HEK293 (cell line): ENCODE results near the gene RNF227.

Experiments used
- EGR2 ChIP-seq: fragments of 450-650 bp; formaldehyde crosslinking; IDR thresholded peaks from 2 replicates; pipeline ENCODE4 v1.5.1; 2016; ENCODE audit warnings: low read depth, missing biosample characterization, missing genetic modification characterization
- GFI1B ChIP-seq: fragments of 450-650 bp; formaldehyde crosslinking; IDR thresholded peaks from 2 replicates; pipeline ENCODE4 v1.5.1; 2016; ENCODE audit warnings: missing biosample characterization, missing genetic modification characterization
- GLIS1 ChIP-seq: fragments of 450-650 bp; formaldehyde crosslinking; IDR thresholded peaks from 2 replicates; pipeline ENCODE4 v1.5.1; 2016; ENCODE audit warnings: missing biosample characterization, missing genetic modification characterization
- HIC1 ChIP-seq: fragments of 450-650 bp; formaldehyde crosslinking; IDR thresholded peaks from 2 replicates; pipeline ENCODE4 v1.5.1; 2016; ENCODE audit warnings: missing biosample characterization, missing genetic modification characterization
- KLF16 ChIP-seq: fragments of 450-650 bp; formaldehyde crosslinking; IDR thresholded peaks from 2 replicates; pipeline ENCODE4 v1.5.1; 2017; ENCODE audit warnings: missing biosample characterization, missing genetic modification characterization
- ZBTB20 ChIP-seq: fragments of 450-650 bp; formaldehyde crosslinking; IDR thresholded peaks from 2 replicates; pipeline ENCODE4 v1.5.1; 2016; ENCODE audit warnings: missing biosample characterization, missing genetic modification characterization
- ZNF133 ChIP-seq: fragments of 450-650 bp; formaldehyde crosslinking; IDR thresholded peaks from 2 replicates; pipeline ENCODE4 v1.5.1; 2016; ENCODE audit warnings: missing biosample characterization, missing genetic modification characterization
- ZNF175 ChIP-seq: fragments of 450-650 bp; formaldehyde crosslinking; IDR thresholded peaks from 2 replicates; pipeline ENCODE4 v1.5.1; 2016; ENCODE audit warnings: missing biosample characterization, missing genetic modification characterization
- ZNF211 ChIP-seq: fragments of 450-650 bp; formaldehyde crosslinking; IDR thresholded peaks from 2 replicates; pipeline ENCODE4 v1.5.1; 2016; ENCODE audit warnings: low read depth, missing biosample characterization, missing genetic modification characterization
- ZNF221 ChIP-seq: fragments of 450-650 bp; formaldehyde crosslinking; IDR thresholded peaks from 2 replicates; pipeline ENCODE4 v1.5.1; 2017; ENCODE audit warnings: missing biosample characterization, missing genetic modification characterization, borderline replicate concordance
- ZNF23 ChIP-seq: fragments of 450-650 bp; formaldehyde crosslinking; IDR thresholded peaks from 2 replicates; pipeline ENCODE4 v1.5.1; 2016; ENCODE audit warnings: missing biosample characterization, missing genetic modification characterization, borderline replicate concordance
- ZNF26 ChIP-seq: fragments of 450-650 bp; formaldehyde crosslinking; IDR thresholded peaks from 2 replicates; pipeline ENCODE4 v1.5.1; 2016; ENCODE audit warnings: missing biosample characterization, missing genetic modification characterization
- ZNF530 ChIP-seq: fragments of 450-650 bp; formaldehyde crosslinking; IDR thresholded peaks from 2 replicates; pipeline ENCODE4 v1.5.1; 2016; ENCODE audit warnings: low read depth, missing biosample characterization, missing genetic modification characterization
- ZNF544 ChIP-seq: fragments of 450-650 bp; formaldehyde crosslinking; IDR thresholded peaks from 2 replicates; pipeline ENCODE4 v1.5.0; 2017; ENCODE audit warnings: missing biosample characterization, missing genetic modification characterization
- ZNF560 ChIP-seq: fragments of 450-650 bp; formaldehyde crosslinking; IDR thresholded peaks from 2 replicates; pipeline ENCODE4 v1.5.1; 2017; ENCODE audit warnings: missing biosample characterization, missing genetic modification characterization, borderline replicate concordance
- ZNF571 ChIP-seq: fragments of 450-650 bp; formaldehyde crosslinking; IDR thresholded peaks from 2 replicates; pipeline ENCODE4 v1.5.0; 2017; ENCODE audit warnings: missing biosample characterization, missing genetic modification characterization
- ZNF585B ChIP-seq: fragments of 450-650 bp; formaldehyde crosslinking; IDR thresholded peaks from 2 replicates; pipeline ENCODE4 v1.5.1; 2016; ENCODE audit warnings: missing biosample characterization, missing genetic modification characterization
- ZSCAN23 ChIP-seq: fragments of 450-650 bp; formaldehyde crosslinking; IDR thresholded peaks from 2 replicates; pipeline ENCODE4 v1.5.1; 2016; ENCODE audit warnings: missing biosample characterization, missing genetic modification characterization
- TF ChIP-seq, protein P1 (sequence below): fragments of 450-650 bp; formaldehyde crosslinking; IDR thresholded peaks from 2 replicates; pipeline ENCODE4 v1.5.1; 2017; ENCODE audit warnings: missing biosample characterization, missing genetic modification characterization
- TF ChIP-seq, protein P2 (sequence below): fragments of 450-650 bp; formaldehyde crosslinking; IDR thresholded peaks from 2 replicates; pipeline ENCODE4 v1.5.1; 2016; ENCODE audit warnings: missing biosample characterization, missing genetic modification characterization
- TF ChIP-seq, protein P3 (sequence below): fragments of 450-650 bp; IDR thresholded peaks from 2 replicates; pipeline ENCODE4 v1.5.1; 2018; ENCODE audit warnings: missing biosample characterization, missing genetic modification characterization
- TF ChIP-seq, protein P4 (sequence below): sonication (generic); formaldehyde crosslinking; IDR thresholded peaks from 2 replicates; pipeline ENCODE4 v1.8.1; 2022; ENCODE audit warnings: mild to moderate bottlenecking, moderate library complexity, missing genetic modification reagents
- TF ChIP-seq, protein P5 (sequence below): fragments of 450-650 bp; formaldehyde crosslinking; IDR thresholded peaks from 2 replicates; pipeline ENCODE4 v1.5.1; 2016; ENCODE audit warnings: missing biosample characterization, missing genetic modification characterization
- TF ChIP-seq, protein P6 (sequence below): fragments of 450-650 bp; formaldehyde crosslinking; IDR thresholded peaks from 2 replicates; pipeline ENCODE4 v1.5.1; 2016; ENCODE audit warnings: missing biosample characterization, missing genetic modification characterization
- TF ChIP-seq, protein P7 (sequence below): fragments of 450-650 bp; formaldehyde crosslinking; IDR thresholded peaks from 2 replicates; pipeline ENCODE4 v1.5.1; 2016; ENCODE audit warnings: missing biosample characterization, missing genetic modification characterization, borderline replicate concordance

RNF227 gene

DNA sequence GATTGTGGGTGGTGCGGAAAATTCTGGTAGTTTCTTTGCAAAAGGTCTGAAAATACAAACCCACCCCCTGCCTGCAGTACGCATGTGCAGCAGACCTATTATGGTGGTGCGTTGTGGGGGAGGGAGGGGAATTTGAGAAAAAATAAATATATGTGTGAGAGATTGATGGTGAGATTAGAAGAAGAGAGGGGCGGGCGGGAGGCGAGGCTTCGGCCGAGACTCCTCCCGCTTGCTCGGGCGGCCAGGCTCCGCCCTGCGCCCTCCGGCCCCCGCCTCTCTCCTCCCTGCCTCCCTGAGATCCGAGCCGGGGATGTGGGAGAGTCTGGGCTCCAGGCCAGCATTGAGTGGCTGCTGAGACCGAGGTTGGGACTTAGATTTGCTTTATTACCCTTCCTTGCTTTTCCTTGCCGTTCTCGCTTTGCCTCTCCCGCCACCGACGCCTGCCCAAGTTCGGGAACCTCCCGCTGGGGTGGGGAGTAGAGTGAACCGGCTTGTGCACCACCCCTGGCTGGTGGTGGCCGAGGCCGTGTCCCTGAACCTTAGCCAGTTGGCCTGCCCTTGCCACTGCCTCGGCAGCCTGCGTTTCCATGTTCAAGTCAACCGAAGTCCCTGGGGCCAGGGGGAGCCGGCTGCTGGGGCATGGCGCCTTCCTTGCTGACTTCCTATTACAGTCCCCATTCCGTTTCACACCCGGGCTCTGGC is 28.5 kb downstream of the RNF227 start (continued):
- TF ChIP-seq, protein P1, sequence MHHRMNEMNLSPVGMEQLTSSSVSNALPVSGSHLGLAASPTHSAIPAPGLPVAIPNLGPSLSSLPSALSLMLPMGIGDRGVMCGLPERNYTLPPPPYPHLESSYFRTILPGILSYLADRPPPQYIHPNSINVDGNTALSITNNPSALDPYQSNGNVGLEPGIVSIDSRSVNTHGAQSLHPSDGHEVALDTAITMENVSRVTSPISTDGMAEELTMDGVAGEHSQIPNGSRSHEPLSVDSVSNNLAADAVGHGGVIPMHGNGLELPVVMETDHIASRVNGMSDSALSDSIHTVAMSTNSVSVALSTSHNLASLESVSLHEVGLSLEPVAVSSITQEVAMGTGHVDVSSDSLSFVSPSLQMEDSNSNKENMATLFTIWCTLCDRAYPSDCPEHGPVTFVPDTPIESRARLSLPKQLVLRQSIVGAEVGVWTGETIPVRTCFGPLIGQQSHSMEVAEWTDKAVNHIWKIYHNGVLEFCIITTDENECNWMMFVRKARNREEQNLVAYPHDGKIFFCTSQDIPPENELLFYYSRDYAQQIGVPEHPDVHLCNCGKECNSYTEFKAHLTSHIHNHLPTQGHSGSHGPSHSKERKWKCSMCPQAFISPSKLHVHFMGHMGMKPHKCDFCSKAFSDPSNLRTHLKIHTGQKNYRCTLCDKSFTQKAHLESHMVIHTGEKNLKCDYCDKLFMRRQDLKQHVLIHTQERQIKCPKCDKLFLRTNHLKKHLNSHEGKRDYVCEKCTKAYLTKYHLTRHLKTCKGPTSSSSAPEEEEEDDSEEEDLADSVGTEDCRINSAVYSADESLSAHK (tag by site-specific recombination) = no peak; the same call in 1 of the 2 replicates
- TF ChIP-seq ZNF585B = no peak
- TF ChIP-seq, protein P2, sequence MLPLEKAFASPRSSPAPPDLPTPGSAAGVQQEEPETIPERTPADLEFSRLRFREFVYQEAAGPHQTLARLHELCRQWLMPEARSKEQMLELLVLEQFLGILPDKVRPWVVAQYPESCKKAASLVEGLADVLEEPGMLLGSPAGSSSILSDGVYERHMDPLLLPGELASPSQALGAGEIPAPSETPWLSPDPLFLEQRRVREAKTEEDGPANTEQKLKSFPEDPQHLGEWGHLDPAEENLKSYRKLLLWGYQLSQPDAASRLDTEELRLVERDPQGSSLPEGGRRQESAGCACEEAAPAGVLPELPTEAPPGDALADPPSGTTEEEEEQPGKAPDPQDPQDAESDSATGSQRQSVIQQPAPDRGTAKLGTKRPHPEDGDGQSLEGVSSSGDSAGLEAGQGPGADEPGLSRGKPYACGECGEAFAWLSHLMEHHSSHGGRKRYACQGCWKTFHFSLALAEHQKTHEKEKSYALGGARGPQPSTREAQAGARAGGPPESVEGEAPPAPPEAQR = no peak
- no peak for TF ChIP-seq ZNF560 (tag by site-specific recombination)
- TF ChIP-seq, protein P3, sequence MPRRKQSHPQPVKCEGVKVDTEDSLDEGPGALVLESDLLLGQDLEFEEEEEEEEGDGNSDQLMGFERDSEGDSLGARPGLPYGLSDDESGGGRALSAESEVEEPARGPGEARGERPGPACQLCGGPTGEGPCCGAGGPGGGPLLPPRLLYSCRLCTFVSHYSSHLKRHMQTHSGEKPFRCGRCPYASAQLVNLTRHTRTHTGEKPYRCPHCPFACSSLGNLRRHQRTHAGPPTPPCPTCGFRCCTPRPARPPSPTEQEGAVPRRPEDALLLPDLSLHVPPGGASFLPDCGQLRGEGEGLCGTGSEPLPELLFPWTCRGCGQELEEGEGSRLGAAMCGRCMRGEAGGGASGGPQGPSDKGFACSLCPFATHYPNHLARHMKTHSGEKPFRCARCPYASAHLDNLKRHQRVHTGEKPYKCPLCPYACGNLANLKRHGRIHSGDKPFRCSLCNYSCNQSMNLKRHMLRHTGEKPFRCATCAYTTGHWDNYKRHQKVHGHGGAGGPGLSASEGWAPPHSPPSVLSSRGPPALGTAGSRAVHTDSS = no peak
- peak; percentile 81; the same call in 1 of the 2 replicates for TF ChIP-seq ZBTB20 (tag by site-specific recombination)
- peak; percentile 56 for TF ChIP-seq HIC1 (tag by site-specific recombination)
- TF ChIP-seq ZNF26 (tag by site-specific recombination) = no peak
- TF ChIP-seq ZNF133 (tag by site-specific recombination) = no peak
- TF ChIP-seq GFI1B = peak; percentile 68; the same call in 1 of the 2 replicates
- no peak for TF ChIP-seq ZNF175
- no peak for TF ChIP-seq ZNF211 (tag by site-specific recombination)
- 0 out of 2 replicates have a peak, but pooled peaks have one; percentile 33 for TF ChIP-seq KLF16 (tag by site-specific recombination)
- TF ChIP-seq, protein P4, sequence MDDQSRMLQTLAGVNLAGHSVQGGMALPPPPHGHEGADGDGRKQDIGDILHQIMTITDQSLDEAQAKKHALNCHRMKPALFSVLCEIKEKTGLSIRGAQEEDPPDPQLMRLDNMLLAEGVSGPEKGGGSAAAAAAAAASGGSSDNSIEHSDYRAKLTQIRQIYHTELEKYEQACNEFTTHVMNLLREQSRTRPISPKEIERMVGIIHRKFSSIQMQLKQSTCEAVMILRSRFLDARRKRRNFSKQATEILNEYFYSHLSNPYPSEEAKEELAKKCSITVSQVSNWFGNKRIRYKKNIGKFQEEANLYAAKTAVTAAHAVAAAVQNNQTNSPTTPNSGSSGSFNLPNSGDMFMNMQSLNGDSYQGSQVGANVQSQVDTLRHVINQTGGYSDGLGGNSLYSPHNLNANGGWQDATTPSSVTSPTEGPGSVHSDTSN (CRISPR knock-in tag) = 0 out of 2 replicates have a peak, but pooled peaks have one; percentile 62
- TF ChIP-seq, protein P5, sequence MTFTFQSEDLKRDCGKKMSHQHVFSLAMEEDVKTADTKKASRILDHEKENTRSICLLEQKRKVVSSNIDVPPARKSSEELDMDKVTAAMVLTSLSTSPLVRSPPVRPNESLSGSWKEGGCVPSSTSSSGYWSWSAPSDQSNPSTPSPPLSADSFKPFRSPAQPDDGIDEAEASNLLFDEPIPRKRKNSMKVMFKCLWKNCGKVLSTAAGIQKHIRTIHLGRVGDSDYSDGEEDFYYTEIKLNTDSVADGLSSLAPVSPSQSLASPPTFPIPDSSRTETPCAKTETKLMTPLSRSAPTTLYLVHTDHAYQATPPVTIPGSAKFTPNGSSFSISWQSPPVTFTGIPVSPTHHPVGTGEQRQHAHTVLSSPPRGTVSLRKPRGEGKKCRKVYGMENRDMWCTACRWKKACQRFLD (tag by site-specific recombination) = no peak
- no peak for TF ChIP-seq ZSCAN23 (tag by site-specific recombination)
- no peak for TF ChIP-seq ZNF544 (tag by site-specific recombination)
- TF ChIP-seq ZNF23 (tag by site-specific recombination) = no peak
- peak; percentile 81 for TF ChIP-seq GLIS1 (tag by site-specific recombination)
- peak; percentile 77 for TF ChIP-seq EGR2 (tag by site-specific recombination)
- TF ChIP-seq ZNF221 (tag by site-specific recombination) = no peak
- TF ChIP-seq, protein P6, sequence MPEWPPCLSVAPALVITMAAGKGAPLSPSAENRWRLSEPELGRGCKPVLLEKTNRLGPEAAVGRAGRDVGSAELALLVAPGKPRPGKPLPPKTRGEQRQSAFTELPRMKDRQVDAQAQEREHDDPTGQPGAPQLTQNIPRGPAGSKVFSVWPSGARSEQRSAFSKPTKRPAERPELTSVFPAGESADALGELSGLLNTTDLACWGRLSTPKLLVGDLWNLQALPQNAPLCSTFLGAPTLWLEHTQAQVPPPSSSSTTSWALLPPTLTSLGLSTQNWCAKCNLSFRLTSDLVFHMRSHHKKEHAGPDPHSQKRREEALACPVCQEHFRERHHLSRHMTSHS = no peak
- TF ChIP-seq ZNF530 (tag by site-specific recombination) = no peak
- TF ChIP-seq, protein P7, sequence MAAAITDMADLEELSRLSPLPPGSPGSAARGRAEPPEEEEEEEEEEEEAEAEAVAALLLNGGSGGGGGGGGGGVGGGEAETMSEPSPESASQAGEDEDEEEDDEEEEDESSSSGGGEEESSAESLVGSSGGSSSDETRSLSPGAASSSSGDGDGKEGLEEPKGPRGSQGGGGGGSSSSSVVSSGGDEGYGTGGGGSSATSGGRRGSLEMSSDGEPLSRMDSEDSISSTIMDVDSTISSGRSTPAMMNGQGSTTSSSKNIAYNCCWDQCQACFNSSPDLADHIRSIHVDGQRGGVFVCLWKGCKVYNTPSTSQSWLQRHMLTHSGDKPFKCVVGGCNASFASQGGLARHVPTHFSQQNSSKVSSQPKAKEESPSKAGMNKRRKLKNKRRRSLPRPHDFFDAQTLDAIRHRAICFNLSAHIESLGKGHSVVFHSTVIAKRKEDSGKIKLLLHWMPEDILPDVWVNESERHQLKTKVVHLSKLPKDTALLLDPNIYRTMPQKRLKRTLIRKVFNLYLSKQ (tag by site-specific recombination) = no peak
- no peak for TF ChIP-seq ZNF571 (tag by site-specific recombination)
